UCSD-AML1 (cell line): ENCODE data around the gene CARMIL3.

Source experiments
- DNase-seq: peaks from one replicate; lab custom pipeline; 2025; ENCODE audit not compliant: unreplicated experiment; lab: John Stamatoyannopoulos, UW

CARMIL3 gene

DNA sequence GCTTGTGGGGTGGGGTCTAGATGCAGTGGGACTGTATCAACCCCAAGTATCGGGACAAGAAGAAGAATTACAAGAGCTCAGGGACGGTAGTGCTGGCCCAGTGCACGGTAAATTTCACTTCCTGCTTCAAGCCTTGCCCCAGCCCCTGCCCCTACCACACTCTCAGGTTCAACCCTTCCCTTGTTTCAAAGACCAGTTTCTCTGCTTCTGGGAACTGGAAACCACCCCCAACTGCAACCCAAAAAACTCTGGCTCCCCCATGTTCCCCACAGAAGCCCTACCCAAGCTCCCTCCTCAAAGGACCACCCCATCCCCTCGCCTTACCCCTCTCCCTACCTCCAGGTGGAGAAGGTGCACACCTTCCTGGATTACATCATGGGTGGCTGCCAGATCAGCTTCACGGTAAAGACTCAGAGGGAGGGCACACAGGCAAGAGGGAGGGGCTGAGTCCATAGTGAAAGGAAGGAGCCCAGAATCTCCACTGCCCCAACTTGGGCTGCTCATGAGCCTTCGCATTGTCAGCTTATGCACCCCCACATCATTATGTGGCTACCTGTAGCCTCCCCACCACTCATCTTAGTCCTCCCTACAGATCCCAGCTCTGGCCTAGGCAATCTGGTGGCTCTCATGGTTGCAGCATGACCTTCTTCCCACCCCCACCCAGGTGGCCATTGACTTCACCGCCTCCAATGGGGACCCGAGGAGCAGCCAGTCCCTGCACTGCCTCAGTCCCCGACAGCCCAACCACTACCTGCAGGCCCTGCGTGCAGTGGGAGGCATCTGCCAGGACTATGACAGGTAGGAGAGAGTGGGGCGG lies 23.9 kb downstream of the CARMIL3 start:
- no peak for DNase-seq

DNA sequence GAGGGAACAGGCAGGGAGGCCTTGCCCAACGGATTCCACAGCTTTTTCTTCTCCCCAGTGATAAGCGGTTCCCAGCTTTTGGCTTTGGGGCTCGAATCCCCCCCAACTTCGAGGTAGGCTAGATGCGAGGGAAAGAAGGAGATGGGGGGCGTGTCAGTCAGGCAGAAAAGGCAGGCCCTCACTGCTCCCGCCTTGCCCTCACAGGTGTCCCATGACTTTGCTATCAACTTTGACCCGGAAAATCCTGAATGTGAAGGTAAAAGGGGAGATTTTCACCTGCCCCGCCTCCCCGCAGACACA lies 24.4 kb downstream of the CARMIL3 start:
- no peak for DNase-seq

DNA sequence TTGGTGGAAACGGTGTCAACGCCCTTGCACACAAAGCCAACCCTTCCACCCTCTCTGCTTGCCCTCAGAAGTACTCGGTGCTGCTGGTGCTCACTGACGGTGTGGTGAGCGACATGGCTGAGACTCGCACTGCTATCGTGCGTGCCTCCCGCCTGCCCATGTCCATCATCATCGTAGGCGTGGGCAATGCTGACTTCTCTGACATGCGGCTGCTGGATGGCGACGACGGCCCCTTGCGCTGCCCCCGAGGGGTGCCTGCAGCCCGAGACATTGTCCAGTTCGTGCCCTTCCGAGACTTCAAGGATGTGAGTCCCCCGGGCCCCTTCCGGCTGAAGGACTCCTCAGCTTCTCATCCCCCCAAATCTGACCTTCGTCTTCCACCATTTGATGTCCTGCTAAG lies 25.3 kb downstream of the CARMIL3 start:
- no peak for DNase-seq

DNA sequence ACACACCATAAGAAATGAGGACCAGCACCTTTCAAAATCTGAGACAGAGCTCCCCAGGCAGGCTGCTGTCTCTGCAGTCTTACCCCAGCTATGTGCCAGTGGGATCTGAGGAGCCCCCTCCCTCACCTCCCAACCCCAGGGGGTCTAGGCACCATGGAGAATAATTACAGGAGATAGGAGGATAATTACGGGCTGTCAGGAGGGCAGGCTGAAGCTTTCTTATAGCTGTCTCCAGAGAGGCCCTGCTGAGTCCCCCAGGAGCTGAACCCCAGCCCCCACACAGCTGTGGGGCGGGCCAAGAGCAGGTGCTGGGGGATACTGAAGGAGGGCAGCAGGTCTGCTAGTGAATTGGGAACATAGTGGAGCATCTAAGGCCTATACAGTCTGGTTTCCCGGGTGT lies 26.3 kb downstream of the CARMIL3 start:
- no peak for DNase-seq

DNA sequence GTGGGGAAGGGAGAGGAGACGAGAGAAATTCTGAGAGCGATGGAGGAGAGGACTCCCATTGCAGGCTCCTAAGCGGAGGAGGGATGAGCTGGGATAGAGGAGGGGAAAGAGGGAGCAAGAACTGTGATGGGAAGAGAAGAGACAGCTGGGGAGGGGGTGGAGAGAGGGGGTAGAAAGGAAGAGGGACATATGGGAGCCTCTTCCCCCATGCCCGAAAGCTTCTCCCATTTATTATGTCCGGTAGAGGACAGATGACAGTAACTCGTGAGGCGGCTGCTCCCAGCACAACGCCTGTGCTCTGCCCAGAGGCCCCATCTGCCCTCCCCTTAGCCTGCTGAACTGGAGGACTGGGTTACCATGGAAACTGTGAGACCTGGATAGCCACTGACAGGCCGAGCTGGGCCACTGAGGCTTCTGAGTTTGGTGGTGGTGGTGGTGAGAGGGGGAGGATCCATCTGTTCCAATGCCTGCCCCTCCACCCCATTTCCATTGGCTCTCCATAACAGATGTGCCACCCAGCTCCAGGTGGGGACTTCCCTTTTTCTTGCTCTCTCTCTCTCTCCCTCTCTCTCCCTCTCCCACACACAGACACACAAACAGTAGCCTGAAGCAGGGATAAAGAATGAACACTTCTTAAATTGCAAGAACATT lies 27.8 kb downstream of the CARMIL3 start:
- peak; percentile 15 for DNase-seq

DNA sequence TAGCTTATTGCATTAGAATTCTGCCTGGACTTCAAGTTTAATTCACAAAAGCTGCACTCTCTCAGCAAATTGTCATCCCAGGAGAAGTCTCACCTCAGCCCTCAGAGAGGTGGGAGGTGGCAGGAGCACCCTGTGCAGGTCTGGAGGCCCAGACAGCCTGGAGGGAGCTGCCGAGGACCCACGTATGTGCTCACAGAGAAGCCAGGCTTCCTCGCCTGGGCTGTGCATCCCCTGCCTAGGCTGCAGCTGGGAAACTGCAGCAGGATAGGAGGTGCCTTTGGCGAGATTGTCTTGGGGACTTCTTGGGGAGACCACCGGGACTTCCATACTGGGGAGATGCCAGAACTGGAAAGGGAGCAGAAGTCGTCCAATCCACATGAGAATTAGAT lies 28.3 kb downstream of the CARMIL3 start:
- no peak for DNase-seq

DNA sequence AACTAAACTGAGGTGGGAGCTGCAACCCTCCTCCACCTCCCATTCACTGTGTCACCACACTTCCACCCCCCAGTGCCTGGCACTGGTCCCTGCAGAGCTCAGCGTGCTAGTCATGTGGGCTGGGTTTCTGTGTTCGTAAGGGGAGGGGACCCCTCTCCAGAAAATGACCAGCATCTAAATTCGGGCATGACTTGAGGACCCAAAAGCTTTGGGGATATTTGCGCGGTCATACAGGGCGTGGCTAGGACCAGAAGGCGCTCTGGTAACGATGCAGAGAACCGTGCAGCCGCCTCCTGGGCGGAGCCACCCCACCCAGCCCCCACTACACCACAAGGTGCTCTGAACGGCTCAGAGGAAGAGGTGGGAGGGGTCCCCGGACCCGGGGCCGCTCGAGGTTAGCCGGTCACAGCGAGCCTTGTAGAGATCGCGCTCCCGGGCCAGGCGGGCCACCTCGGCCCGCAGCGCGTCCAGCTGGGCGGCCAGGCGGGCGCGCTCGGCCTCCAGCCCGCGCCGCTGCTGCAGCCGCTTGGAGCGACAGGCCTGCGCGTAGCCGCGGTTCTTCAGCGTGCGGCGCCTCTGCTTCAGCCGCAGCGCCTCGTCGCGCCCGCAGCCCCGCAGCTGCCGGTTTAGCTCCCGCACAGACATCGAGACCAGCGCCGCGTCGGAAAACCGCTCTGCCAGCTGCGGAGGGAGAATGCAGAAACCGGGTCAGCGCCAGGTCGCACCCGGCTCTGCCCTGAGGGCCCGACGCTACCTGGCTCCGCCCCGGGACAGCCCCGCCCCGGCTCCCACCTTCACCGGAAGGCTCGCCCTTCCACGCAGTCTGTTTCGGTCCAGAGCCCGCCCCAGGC lies 29.3 kb downstream of the CARMIL3 start:
- DNase-seq: peak; percentile 48

DNA sequence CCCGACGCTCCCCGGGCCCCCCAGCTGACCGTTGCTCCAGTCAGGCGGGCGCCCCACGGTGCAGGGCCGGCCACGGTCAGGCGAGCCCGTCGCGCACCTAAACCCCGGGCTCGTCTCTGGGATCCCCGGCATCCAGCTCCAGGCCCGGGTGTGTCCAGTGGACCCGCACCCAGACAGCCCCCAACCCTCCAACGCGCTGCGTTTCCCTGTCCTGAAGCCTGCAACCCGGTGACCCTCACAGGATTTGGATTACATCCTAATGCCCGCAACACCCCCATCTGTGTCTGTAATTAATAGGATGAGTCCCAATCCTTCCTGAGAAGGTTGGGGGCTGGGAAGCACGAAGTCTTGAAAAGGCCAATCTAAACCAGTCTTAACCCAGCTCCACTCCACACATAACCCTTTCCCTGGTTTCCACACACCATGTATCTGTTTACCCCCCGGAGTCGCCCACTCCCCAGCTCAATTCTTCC lies 30.0 kb downstream of the CARMIL3 start:
- no peak for DNase-seq

DNA sequence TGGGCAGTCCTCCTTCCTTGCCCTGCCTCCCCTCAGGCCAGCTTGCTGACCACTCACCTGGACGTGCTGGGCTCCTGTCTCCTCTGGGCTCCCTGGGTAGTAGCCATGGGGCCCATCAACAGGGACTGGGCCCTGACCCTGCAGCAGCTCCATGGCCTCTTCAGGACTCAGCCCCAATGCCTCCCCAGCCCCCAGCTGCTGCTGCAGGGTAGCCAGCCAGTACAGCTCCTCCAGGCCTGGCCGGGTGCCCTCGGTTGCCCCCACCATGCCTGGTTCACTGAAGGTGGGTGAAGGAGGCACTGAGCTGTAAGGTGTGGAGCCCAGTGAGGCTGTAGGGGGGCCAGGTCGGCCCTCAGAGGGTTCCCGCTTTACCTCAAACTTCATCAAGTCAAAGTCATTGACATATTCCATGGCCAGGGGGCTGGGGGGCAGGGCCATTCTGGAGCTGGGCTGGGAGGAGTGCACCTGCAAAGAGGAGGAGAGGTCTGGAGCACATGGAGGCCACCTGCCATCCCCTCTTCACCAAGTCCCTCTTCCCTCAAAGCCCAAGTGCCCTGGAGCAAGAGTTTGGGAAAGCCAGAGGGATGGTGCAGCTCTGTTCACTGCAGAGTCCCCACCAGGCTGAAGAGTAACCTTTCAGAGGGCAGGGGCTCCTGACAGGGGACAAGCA lies 30.7 kb downstream of the CARMIL3 start:
- no peak for DNase-seq

DNA sequence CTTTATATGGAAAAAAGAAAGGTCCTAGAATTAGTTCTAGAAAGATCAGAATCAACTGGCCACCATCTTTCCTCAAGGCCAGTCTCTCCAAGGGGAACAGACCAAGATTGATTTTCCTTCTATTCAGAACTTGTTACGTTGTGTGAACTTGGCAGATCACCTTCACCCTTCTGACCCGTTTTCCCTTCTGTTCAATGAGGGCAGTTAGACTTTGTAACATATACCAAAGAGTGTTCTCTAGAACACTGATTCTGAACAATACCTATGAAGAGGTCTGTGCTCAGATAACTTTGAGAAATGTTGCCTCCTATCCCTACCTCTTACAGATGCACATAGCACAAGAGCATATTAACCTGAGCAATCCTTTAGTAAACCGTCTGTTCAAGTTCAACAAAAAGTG lies 31.7 kb downstream of the CARMIL3 start:
- DNase-seq: no peak

DNA sequence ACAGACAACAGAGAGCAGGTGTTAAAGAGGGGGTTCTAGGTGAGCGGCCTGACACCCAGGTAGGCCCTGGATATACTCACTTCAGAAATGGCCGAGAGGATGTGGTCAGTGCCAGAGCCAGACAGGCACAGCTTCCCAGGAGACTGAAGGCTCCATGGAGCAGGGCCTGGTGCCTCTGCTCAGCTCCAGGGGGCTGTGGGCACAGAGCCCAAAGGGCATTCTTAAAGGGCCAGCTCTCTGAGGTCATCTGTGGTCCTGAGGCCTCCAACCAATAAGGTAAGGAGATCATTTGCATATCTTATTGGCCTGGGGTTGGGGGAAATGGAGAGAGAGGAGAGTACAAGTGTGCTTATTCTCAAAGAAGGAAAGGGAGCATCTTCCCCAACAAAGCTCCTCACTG lies 32.6 kb downstream of the CARMIL3 start:
- no peak for DNase-seq

DNA sequence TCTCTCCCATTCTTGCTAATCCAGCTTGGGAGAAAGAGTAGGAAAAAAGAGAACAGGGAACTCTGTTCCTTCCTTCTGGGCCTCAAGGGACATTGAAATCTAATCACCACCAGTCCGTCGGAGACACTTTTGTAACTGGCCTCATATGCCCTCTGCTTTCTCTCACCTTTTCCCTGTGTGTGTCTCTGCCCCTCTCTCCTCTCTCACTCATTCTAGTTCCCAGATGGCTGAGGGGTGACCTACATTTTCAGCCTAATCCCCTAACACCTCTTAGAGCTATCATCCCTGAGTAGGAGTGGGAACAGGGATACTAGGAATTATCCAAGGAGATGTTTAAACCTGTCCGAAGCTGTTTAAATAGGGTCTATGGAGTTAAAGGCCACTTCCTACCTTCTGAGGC lies 33.4 kb downstream of the CARMIL3 start:
- no peak for DNase-seq

DNA sequence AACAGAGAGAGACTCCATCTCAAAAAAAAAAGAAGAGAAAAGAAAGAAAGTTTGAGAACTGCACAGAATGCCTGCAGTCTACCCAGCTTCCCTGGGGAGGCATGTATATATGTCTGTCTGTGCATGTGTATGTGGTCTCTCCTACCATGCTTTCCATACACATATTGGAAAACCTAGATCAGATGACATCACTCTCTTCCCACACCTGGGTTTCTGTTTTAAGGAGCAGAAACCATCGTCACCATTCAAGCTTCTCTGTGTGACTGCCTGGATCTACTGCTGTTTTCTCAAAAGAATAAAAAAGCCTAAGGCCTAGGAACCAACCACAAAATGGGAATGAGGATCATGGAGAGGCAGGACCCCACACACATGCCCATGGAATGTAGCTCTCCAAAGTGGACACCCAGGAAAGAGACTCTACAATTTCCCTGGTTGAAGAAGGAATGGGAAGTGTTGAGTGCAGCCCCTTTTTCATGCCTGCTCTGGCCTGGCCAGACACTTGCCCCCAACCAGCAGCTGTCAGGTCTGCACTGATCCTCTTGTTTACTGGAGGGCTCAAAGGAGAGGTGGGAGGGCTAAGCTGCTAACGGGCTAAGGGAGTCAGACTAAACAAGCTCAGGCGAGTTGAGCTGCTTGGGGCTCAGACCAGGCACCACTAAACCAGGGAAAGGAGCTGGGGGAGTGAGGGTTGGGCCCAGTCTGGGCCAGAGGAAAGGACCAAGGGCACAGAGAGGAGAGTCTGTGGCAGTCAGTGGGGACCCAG lies 34.6 kb downstream of the CARMIL3 start:
- DNase-seq: no peak

DNA sequence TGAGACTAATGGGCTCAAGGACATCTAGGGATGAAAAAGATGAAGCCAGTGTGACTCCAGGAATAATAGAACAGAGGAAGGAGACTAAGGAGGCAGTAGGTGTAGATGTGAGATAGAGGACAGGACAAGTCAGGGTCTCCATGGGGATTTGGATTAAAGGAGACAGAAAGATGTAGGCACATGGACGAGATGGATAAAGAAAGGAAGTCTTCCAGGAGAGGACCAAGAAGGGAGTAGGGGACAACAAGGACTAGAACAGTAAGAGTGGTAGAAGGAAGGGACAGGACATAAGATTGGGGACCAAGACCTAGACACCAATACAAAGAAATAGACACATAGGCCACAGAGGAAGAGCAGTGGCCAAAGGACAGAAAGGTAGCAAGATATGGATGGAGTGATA lies 35.2 kb downstream of the CARMIL3 start:
- no peak for DNase-seq

DNA sequence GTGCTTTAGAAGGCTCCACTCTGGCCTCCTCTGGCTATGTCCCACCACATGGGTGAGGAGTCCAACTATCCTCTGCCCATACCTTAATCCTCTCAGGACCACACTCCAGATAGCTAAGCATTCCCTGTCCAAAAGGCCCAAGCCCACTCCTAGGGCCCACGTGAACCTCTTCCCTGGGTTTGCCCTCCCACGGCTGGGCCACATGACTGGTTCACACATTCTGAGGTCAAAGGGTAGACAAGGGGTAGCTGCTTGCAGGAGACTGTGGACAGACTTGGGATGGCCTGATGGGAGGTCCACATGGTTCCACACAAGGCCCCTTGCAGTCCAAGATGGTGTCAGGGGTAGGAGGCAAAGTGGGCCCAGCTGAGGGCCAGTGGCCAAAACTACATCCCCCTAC lies 36.3 kb downstream of the CARMIL3 start:
- no peak for DNase-seq

DNA sequence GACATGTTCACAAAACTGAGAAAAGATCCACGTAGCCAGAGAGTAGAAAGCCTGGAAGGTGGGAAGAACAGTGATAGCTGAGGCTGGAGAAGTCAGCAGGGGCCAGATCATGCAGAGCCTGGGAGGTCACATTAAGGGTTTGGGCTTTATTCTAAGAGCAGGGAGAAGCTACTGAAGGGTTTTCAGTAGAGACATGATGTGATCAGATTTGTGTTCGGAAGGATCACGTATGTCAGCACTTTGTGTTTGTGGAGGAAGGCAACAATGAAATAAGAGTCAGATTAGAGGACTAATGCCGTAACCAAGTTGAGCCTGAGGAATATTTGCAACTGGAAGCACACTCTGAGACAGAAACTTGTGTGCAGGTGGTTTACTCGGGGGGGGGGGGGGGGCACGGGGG lies 38.1 kb downstream of the CARMIL3 start:
- DNase-seq: no peak

DNA sequence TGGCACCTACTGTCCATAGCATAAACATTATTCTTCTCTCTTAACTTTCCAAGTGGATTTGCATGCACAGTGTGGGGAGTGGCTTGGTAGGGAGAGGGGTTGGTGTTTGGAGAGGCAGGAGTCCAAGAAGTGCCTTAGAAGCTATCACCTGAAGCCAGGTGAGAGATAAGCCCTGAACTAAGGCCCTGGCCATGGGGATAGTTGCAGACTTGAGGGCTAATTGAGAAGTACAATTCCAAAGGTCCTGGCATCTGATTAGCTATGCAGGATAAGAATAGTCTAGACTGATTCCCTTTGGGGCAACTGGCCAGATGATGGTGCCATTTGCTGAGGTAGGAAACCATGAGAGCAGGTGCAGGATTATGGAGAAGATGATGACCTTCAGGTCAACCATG lies 40.3 kb downstream of the CARMIL3 start:
- no peak for DNase-seq

DNA sequence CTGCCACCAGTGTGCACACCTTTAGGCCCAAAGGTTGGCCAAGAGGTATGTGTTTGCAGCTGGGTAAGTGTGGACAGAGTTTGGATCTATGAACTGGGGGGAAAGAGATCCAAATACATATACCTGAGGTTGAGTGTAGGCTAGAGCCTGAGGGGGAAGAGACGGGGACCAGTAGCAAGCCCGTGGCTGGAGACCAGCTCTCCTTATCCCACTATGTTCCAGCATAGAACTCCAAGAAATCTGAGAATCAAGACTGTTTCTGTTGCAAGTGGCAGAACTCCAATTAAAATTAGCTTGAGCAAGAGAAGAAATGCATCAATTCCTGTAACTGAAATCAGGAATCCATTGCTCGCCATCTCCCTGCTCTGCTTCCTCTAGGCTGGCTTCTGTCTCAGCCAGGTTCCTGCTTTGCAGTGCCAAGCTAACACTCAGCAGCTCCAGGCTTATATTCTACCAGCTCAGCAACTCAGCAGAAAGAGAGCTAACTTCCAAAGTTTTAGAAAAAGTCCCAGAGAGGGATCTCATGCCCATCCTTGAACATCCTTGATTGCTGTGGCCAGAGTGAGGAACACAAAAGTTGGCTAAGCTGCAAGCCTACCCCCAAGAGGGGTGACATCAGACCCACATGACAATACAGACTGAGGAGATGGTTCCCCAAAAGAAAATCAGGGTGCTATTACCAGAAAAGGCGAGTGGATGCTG lies 40.8 kb downstream of the CARMIL3 start:
- DNase-seq: no peak

DNA sequence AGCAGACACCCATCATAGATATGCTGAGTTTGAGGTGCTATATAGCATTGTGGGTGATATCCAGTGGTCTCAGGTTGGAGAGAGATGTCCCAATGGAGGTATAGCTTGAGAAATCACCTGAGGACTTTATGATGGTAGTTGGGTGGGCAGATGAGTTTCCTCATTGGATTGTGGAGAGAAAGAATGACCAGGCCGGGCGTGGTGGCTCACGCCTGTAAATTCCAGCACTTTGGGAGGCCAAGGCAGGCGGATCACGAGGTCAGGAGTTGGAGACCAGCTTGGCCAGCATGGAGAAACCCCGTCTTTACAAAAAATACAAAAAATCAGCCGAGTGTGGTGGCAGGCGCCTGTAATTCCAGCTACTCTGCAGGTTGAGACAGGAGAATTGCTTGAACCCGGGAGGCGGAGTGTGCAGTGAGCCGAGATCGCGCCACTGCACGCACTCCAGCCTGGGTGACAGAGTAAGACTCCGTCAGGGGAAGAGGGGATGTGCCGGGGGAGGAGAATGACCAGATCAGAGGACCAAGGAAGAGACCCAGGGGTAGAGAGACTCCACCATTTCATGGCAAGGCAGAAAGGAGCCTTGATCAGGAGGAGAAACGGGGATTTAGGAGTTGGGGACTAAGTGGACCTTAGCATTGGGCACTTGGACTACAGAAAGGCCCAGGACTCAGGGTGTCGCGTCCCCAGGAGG lies 41.5 kb downstream of the CARMIL3 start:
- DNase-seq: no peak
